HEK293 (cell line): ENCODE data around the gene TBC1D16.

Source experiments
- CTCF ChIA-PET: fragments of 350-600 bp; formaldehyde crosslinking; extraction: SDS; loops from one replicate; lab custom pipeline; 2021; ENCODE audit warnings: antibody characterized with exemption; lab: Yijun Ruan, JAX
- POLR2A ChIA-PET: fragments of 300-600 bp; formaldehyde crosslinking; extraction: SDS; loops from one replicate; lab custom pipeline; 2020; ENCODE audit warnings: antibody characterized with exemption, inconsistent platforms; lab: Yijun Ruan, JAX
- H3K27ac ChIP-seq: fragments of 200-500 bp; sonication (Bioruptor generic); 2 replicates; pipeline ENCODE4 v1.5.1; 2014; ENCODE audit warnings: low read depth, low read length, control low read depth, inconsistent platforms; ENCODE audit errors: extremely low read depth
- H3K36me3 ChIP-seq, 2 experiments: fragments of 200-500 bp in 1 of 2; sonication (Bioruptor generic) in 1 of 2; 1 replicate in 1 of 2; 2 replicates in 1 of 2; pipeline ENCODE4 v1.5.1; 2014 to 2017; ENCODE audit warnings: inconsistent platforms in 2 of 2, low read length in 2 of 2; ENCODE audit not compliant: control insufficient read depth in 2 of 2, insufficient read depth in 1 of 2
- H3K4me1 ChIP-seq: fragments of 200-500 bp; sonication (Bioruptor generic); 2 replicates; pipeline ENCODE4 v1.5.1; 2014; ENCODE audit warnings: mild to moderate bottlenecking, low read length, inconsistent platforms; ENCODE audit not compliant: control insufficient read depth, insufficient read depth
- H3K4me3 ChIP-seq: 2 replicates; pipeline ENCODE4 v1.5.1; 2011; ENCODE audit warnings: low read depth, mild to moderate bottlenecking, control low read depth, low read length, moderate library complexity
- H3K9me3 ChIP-seq: fragments of 200-500 bp; sonication (Bioruptor generic); 2 replicates; pipeline ENCODE4 v1.5.1; 2014; ENCODE audit warnings: low read depth, low read length, inconsistent platforms; ENCODE audit not compliant: control insufficient read depth, insufficient read depth
- EGR2 ChIP-seq: fragments of 450-650 bp; formaldehyde crosslinking; IDR thresholded peaks from 2 replicates; pipeline ENCODE4 v1.5.1; 2016; ENCODE audit warnings: low read depth, missing biosample characterization, missing genetic modification characterization
- GLIS2 ChIP-seq: fragments of 450-650 bp; formaldehyde crosslinking; IDR thresholded peaks from 2 replicates; pipeline ENCODE4 v1.5.1; 2016; ENCODE audit warnings: missing biosample characterization, missing genetic modification characterization
- HOXD13 ChIP-seq: sonication (generic); formaldehyde crosslinking; IDR thresholded peaks from 2 replicates; pipeline ENCODE4 v1.8.0; 2022; ENCODE audit warnings: missing genetic modification reagents, borderline replicate concordance
- KLF16 ChIP-seq: fragments of 450-650 bp; formaldehyde crosslinking; IDR thresholded peaks from 2 replicates; pipeline ENCODE4 v1.5.1; 2017; ENCODE audit warnings: missing biosample characterization, missing genetic modification characterization
- SP7 ChIP-seq: fragments of 450-650 bp; formaldehyde crosslinking; IDR thresholded peaks from 2 replicates; pipeline ENCODE4 v1.5.1; 2016; ENCODE audit warnings: missing biosample characterization, missing genetic modification characterization
- WT1 ChIP-seq: fragments of 450-650 bp; formaldehyde crosslinking; IDR thresholded peaks from 2 replicates; pipeline ENCODE4 v1.5.1; 2016; ENCODE audit warnings: missing biosample characterization, missing genetic modification characterization
- ZBTB1 ChIP-seq: fragments of 450-650 bp; formaldehyde crosslinking; IDR thresholded peaks from 2 replicates; pipeline ENCODE4 v1.5.1; 2016; ENCODE audit warnings: missing biosample characterization, missing genetic modification characterization
- ZFP37 ChIP-seq: fragments of 450-650 bp; formaldehyde crosslinking; IDR thresholded peaks from 2 replicates; pipeline ENCODE4 v1.5.1; 2016; ENCODE audit warnings: missing biosample characterization, missing genetic modification characterization
- ZIC2 ChIP-seq: fragments of 450-650 bp; formaldehyde crosslinking; IDR thresholded peaks from 2 replicates; pipeline ENCODE4 v1.5.1; 2016; ENCODE audit warnings: missing biosample characterization, missing genetic modification characterization
- ZNF211 ChIP-seq: fragments of 450-650 bp; formaldehyde crosslinking; IDR thresholded peaks from 2 replicates; pipeline ENCODE4 v1.5.1; 2016; ENCODE audit warnings: low read depth, missing biosample characterization, missing genetic modification characterization
- ZNF335 ChIP-seq: fragments of 450-650 bp; formaldehyde crosslinking; conservative IDR thresholded peaks from 2 replicates; pipeline ENCODE4 v1.5.1; 2016; ENCODE audit warnings: missing biosample characterization, missing genetic modification characterization
- ZNF366 ChIP-seq: fragments of 450-650 bp; formaldehyde crosslinking; conservative IDR thresholded peaks from 2 replicates; pipeline ENCODE4 v1.5.1; 2016; ENCODE audit warnings: missing biosample characterization, missing genetic modification characterization
- ZNF473 ChIP-seq: fragments of 450-650 bp; formaldehyde crosslinking; IDR thresholded peaks from 2 replicates; pipeline ENCODE4 v1.5.1; 2017; ENCODE audit warnings: missing biosample characterization, missing genetic modification characterization
- ZNF521 ChIP-seq: fragments of 450-650 bp; formaldehyde crosslinking; IDR thresholded peaks from 2 replicates; pipeline ENCODE4 v1.5.1; 2017; ENCODE audit warnings: missing biosample characterization, mild to moderate bottlenecking, missing genetic modification characterization
- ZNF530 ChIP-seq: fragments of 450-650 bp; formaldehyde crosslinking; IDR thresholded peaks from 2 replicates; pipeline ENCODE4 v1.5.1; 2016; ENCODE audit warnings: low read depth, missing biosample characterization, missing genetic modification characterization
- ZNF544 ChIP-seq: fragments of 450-650 bp; formaldehyde crosslinking; IDR thresholded peaks from 2 replicates; pipeline ENCODE4 v1.5.0; 2017; ENCODE audit warnings: missing biosample characterization, missing genetic modification characterization
- TF ChIP-seq, protein P1 (sequence below): fragments of 450-650 bp; formaldehyde crosslinking; IDR thresholded peaks from 2 replicates; pipeline ENCODE4 v1.5.1; 2016; ENCODE audit warnings: missing biosample characterization, missing genetic modification characterization
- TF ChIP-seq, protein P2 (sequence below): fragments of 450-650 bp; formaldehyde crosslinking; IDR thresholded peaks from 2 replicates; pipeline ENCODE4 v1.5.1; 2016; ENCODE audit warnings: missing biosample characterization, missing genetic modification characterization
- TF ChIP-seq, protein P3 (sequence below): fragments of 450-650 bp; formaldehyde crosslinking; optimal IDR thresholded peaks from 2 replicates; pipeline ENCODE3; 2016; ENCODE audit warnings: missing biosample characterization, mild to moderate bottlenecking, missing genetic modification characterization
- TF ChIP-seq, protein P4 (sequence below): fragments of 450-650 bp; formaldehyde crosslinking; IDR thresholded peaks from 2 replicates; pipeline ENCODE4 v1.5.1; 2016; ENCODE audit warnings: missing biosample characterization, missing genetic modification characterization
- TF ChIP-seq, protein P5 (sequence below): IDR thresholded peaks from 2 replicates; pipeline ENCODE4 v1.6.1; 2011; ENCODE audit warnings: mild to moderate bottlenecking, low read depth, low read length, borderline replicate concordance

Gene TBC1D16

DNA sequence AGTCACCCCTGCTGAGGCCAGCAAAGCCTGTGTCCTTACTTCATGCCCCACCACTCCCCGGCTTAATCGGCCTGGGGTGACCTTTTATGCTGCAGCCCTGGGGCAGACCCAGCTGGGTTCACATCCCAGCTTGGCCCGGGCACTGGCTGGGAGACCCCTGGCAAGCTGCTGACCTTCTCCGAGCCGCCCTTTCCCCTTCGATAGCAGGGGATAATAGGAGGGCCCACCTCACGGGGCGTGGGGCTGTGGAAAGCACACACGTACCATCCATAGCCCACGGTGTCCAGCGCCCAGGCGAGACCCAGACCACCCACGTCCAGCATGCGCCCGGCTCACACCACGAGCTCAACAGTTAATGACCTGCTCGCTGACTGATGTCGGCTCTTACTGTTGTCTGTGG is 26.8 kb downstream of the TBC1D16 start:
- Histone ChIP-seq H3K27ac (no peak overlapping the region), H3K9me3 (no peaks in the 10 kb centered on the region), H3K36me3 (peaks cover 2 to 38% of the 10 kb centered on the region in 2 experiments; a peak in 2 of 3 replicates), H3K4me3 (no peak overlapping the region), H3K4me1 (no peaks in the 10 kb centered on the region)
- POLR2A ChIA-PET: interaction anchor here (0.5 to 1.8 kb wide), 7 partner anchors 26 to 201 kb away, joined by 3 to 8 read pairs (median 3); partner anchors contain the start of gene GAA
- CTCF ChIA-PET: interaction anchor here (0.5 to 6.9 kb wide), 51 partner anchors 9 to 1819 kb away, joined by 3 to 58 read pairs (median 4); partner anchors contain the start of genes ENDOV and TBC1D16
- TF ChIP-seq ZNF335 (0 out of 2 replicates have a peak, but pooled peaks have one; percentile 5), HOXD13 (CRISPR knock-in tag) (no peak), SP7 (tag by site-specific recombination) (0 out of 2 replicates have a peak, but pooled peaks have one; percentile 0), ZNF473 (no peak), KLF16 (tag by site-specific recombination) (no peak), GLIS2 (tag by site-specific recombination) (0 out of 2 replicates have a peak, but pooled peaks have one; percentile 3), ZIC2 (peak; percentile 75; the same call in 1 of the 2 replicates), WT1 (tag by site-specific recombination) (no peak), ZNF366 (tag by site-specific recombination) (0 out of 2 replicates have a peak, but pooled peaks have one; percentile 1), ZBTB1 (tag by site-specific recombination) (no peak), ZNF521 (tag by site-specific recombination) (no peak), ZFP37 (tag by site-specific recombination) (no peak), ZNF544 (tag by site-specific recombination) (no peak)
- TF ChIP-seq, protein P1, sequence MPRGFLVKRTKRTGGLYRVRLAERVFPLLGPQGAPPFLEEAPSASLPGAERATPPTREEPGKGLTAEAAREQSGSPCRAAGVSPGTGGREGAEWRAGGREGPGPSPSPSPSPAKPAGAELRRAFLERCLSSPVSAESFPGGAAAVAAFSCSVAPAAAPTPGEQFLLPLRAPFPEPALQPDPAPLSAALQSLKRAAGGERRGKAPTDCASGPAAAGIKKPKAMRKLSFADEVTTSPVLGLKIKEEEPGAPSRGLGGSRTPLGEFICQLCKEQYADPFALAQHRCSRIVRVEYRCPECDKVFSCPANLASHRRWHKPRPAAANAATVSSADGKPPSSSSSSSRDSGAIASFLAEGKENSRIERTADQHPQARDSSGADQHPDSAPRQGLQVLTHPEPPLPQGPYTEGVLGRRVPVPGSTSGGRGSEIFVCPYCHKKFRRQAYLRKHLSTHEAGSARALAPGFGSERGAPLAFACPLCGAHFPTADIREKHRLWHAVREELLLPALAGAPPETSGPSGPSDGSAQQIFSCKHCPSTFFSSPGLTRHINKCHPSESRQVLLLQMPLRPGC (tag by site-specific recombination): no peak

DNA sequence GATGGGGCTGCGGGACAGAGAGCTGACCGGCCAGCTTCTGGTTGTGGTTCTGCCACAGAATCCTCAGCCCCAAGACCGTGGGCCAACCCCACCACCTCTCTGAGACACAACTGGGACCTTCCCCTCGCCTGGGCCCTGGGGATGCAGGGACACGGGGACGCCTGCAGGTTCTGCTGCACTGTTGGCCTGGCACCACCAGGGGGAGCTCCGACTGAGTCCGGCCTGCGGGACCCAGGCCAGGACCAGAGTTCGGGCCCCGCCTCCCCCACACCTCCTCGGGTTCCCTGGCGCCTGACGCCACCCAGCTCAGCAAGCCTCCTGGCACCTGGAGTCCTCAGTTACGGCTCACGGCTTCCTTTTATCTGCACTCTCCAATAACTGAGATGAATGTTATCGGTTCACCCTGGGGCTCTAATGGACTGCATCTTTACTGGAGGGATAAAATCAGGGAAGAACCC is 27.3 kb downstream of the TBC1D16 start:
- Histone ChIP-seq H3K9me3 (no peaks in the 10 kb centered on the region), H3K27ac (no peak overlapping the region), H3K36me3 (peaks cover 0 to 36% of the 10 kb centered on the region in 2 experiments; a peak in 2 of 3 replicates), H3K4me3 (no peak overlapping the region), H3K4me1 (no peaks in the 10 kb centered on the region)
- CTCF ChIA-PET: interaction anchor here (0.5 to 6.9 kb wide), 61 partner anchors 9 to 1307 kb away, joined by 3 to 58 read pairs (median 4); partner anchors contain the start of genes ENDOV, GAA and TBC1D16
- POLR2A ChIA-PET: interaction anchor here (0.5 to 1.8 kb wide), 9 partner anchors 15 to 200 kb away, joined by 3 to 8 read pairs (median 3); partner anchors contain the start of gene GAA
- TF ChIP-seq ZNF211 (tag by site-specific recombination) (no peak), GLIS2 (tag by site-specific recombination) (peak; percentile 51), ZNF530 (tag by site-specific recombination) (no peak), EGR2 (no peak)
- TF ChIP-seq, protein P2, sequence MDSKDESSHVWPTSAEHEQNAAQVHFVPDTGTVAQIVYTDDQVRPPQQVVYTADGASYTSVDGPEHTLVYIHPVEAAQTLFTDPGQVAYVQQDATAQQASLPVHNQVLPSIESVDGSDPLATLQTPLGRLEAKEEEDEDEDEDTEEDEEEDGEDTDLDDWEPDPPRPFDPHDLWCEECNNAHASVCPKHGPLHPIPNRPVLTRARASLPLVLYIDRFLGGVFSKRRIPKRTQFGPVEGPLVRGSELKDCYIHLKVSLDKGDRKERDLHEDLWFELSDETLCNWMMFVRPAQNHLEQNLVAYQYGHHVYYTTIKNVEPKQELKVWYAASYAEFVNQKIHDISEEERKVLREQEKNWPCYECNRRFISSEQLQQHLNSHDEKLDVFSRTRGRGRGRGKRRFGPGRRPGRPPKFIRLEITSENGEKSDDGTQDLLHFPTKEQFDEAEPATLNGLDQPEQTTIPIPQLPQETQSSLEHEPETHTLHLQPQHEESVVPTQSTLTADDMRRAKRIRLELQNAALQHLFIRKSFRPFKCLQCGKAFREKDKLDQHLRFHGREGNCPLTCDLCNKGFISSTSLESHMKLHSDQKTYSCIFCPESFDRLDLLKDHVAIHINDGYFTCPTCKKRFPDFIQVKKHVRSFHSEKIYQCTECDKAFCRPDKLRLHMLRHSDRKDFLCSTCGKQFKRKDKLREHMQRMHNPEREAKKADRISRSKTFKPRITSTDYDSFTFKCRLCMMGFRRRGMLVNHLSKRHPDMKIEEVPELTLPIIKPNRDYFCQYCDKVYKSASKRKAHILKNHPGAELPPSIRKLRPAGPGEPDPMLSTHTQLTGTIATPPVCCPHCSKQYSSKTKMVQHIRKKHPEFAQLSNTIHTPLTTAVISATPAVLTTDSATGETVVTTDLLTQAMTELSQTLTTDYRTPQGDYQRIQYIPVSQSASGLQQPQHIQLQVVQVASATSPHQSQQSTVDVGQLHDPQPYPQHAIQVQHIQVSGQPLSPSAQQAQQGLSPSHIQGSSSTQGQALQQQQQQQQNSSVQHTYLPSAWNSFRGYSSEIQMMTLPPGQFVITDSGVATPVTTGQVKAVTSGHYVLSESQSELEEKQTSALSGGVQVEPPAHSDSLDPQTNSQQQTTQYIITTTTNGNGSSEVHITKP (tag by site-specific recombination): peak; percentile 37; the same call in 1 of the 2 replicates
- TF ChIP-seq, protein P3, sequence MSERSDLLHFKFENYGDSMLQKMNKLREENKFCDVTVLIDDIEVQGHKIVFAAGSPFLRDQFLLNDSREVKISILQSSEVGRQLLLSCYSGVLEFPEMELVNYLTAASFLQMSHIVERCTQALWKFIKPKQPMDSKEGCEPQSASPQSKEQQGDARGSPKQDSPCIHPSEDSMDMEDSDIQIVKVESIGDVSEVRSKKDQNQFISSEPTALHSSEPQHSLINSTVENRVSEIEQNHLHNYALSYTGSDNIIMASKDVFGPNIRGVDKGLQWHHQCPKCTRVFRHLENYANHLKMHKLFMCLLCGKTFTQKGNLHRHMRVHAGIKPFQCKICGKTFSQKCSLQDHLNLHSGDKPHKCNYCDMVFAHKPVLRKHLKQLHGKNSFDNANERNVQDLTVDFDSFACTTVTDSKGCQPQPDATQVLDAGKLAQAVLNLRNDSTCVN (tag by site-specific recombination): peak; percentile 7
- TF ChIP-seq, protein P4, sequence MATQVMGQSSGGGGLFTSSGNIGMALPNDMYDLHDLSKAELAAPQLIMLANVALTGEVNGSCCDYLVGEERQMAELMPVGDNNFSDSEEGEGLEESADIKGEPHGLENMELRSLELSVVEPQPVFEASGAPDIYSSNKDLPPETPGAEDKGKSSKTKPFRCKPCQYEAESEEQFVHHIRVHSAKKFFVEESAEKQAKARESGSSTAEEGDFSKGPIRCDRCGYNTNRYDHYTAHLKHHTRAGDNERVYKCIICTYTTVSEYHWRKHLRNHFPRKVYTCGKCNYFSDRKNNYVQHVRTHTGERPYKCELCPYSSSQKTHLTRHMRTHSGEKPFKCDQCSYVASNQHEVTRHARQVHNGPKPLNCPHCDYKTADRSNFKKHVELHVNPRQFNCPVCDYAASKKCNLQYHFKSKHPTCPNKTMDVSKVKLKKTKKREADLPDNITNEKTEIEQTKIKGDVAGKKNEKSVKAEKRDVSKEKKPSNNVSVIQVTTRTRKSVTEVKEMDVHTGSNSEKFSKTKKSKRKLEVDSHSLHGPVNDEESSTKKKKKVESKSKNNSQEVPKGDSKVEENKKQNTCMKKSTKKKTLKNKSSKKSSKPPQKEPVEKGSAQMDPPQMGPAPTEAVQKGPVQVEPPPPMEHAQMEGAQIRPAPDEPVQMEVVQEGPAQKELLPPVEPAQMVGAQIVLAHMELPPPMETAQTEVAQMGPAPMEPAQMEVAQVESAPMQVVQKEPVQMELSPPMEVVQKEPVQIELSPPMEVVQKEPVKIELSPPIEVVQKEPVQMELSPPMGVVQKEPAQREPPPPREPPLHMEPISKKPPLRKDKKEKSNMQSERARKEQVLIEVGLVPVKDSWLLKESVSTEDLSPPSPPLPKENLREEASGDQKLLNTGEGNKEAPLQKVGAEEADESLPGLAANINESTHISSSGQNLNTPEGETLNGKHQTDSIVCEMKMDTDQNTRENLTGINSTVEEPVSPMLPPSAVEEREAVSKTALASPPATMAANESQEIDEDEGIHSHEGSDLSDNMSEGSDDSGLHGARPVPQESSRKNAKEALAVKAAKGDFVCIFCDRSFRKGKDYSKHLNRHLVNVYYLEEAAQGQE: no peak
- TF ChIP-seq, protein P5, sequence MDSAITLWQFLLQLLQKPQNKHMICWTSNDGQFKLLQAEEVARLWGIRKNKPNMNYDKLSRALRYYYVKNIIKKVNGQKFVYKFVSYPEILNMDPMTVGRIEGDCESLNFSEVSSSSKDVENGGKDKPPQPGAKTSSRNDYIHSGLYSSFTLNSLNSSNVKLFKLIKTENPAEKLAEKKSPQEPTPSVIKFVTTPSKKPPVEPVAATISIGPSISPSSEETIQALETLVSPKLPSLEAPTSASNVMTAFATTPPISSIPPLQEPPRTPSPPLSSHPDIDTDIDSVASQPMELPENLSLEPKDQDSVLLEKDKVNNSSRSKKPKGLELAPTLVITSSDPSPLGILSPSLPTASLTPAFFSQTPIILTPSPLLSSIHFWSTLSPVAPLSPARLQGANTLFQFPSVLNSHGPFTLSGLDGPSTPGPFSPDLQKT: no peak
